H1 (cell line): Measurements from ENCODE around the gene CASQ1. TPM values are rescaled to one million over a fixed set of nuclear protein-coding genes. Genes with fewer than 3 reads are reported as not detected.

ENCODE experiments used
- ASH2L ChIP-seq: fragments of 200-600, 300-600 bp; sonication (generic); IDR thresholded peaks from one replicate; pipeline ENCODE4 v1.7.1; 2017; ENCODE audit warnings: low read length
- ATF3 ChIP-seq: IDR thresholded peaks from 2 replicates; pipeline ENCODE4 v1.6.1; 2011; ENCODE audit warnings: low read depth, mild to moderate bottlenecking, low read length; ENCODE audit not compliant: insufficient read depth
- BRCA1 ChIP-seq: IDR thresholded peaks from 2 replicates; pipeline ENCODE4 v1.6.1; 2012; ENCODE audit warnings: low read depth, low read length, improper control_type of control experiment
- CBX8 ChIP-seq: fragments of 300-800, 300-1000 bp; sonication (generic); IDR thresholded peaks from 2 replicates; pipeline ENCODE4 v1.7.1; 2016; ENCODE audit warnings: low read depth, low read length, borderline replicate concordance
- CTCF ChIP-seq, 3 experiments: IDR thresholded peaks; 1 replicate in 2 of 3; 2 replicates in 1 of 3; pipeline versions ENCODE4 v1.5.1 to v1.6.1; 2011; ENCODE audit warnings: low read length in 3 of 3, mild to moderate bottlenecking in 3 of 3, inconsistent platforms in 2 of 3, low read depth in 1 of 3, moderate library complexity in 1 of 3; ENCODE audit not compliant: insufficient read depth in 1 of 3; ENCODE audit errors: control extremely low read depth in 1 of 3
- EGR1 ChIP-seq: IDR thresholded peaks from 2 replicates; pipeline ENCODE4 v1.6.1; 2011; ENCODE audit warnings: low read depth, low read length, borderline replicate concordance
- GABPA ChIP-seq: IDR thresholded peaks from 2 replicates; pipeline ENCODE4 v1.6.1; 2011; ENCODE audit warnings: mild to moderate bottlenecking, low read length, moderate library complexity, borderline replicate concordance; ENCODE audit not compliant: insufficient read depth
- GTF2F1 ChIP-seq: IDR thresholded peaks from 2 replicates; pipeline ENCODE4 v1.6.1; 2012; ENCODE audit warnings: low read depth, low read length, improper control_type of control experiment, borderline replicate concordance
- MAX ChIP-seq: IDR thresholded peaks from 2 replicates; pipeline ENCODE4 v1.6.1; 2012; ENCODE audit warnings: inconsistent platforms
- NRF1 ChIP-seq: IDR thresholded peaks from 2 replicates; pipeline ENCODE4 v1.6.1; 2011; ENCODE audit warnings: mild to moderate bottlenecking, low read depth, low read length, improper control_type of control experiment
- PHF8 ChIP-seq: fragments of 200-600 bp; sonication (generic); conservative IDR thresholded peaks from 2 replicates; pipeline ENCODE4 v1.7.1; 2012; ENCODE audit warnings: low read depth, mild to moderate bottlenecking, inconsistent platforms, low read length, moderate library complexity
- RAD21 ChIP-seq, 2 experiments: IDR thresholded peaks in 1 of 2; conservative IDR thresholded peaks in 1 of 2; 2 replicates each; pipeline ENCODE4 v1.6.1; 2011; ENCODE audit warnings: low read depth in 2 of 2, low read length in 2 of 2, improper control_type of control experiment in 1 of 2, inconsistent platforms in 1 of 2, mild to moderate bottlenecking in 1 of 2, moderate library complexity in 1 of 2
- RBBP5 ChIP-seq: IDR thresholded peaks from 2 replicates; pipeline ENCODE4 v1.7.1; 2012; ENCODE audit warnings: low read depth, mild to moderate bottlenecking, inconsistent platforms, low read length, moderate library complexity, borderline replicate concordance
- SIN3A ChIP-seq, 2 experiments: IDR thresholded peaks in 1 of 2; conservative IDR thresholded peaks in 1 of 2; 2 replicates each; pipeline ENCODE4 v1.6.1; 2011 to 2012; ENCODE audit warnings: low read length in 2 of 2, improper control_type of control experiment in 1 of 2, low read depth in 1 of 2, mild to moderate bottlenecking in 1 of 2
- SIRT6 ChIP-seq: IDR thresholded peaks from one replicate; pipeline ENCODE4 v1.7.1; 2012; ENCODE audit warnings: low read length, inconsistent platforms
- TAF1 ChIP-seq: IDR thresholded peaks from 2 replicates; pipeline ENCODE4 v1.6.1; 2011; ENCODE audit warnings: mild to moderate bottlenecking, low read depth, low read length
- TCF12 ChIP-seq: IDR thresholded peaks from 2 replicates; pipeline ENCODE4 v1.6.1; 2011; ENCODE audit warnings: low read depth, mild to moderate bottlenecking, low read length
- TEAD4 ChIP-seq: IDR thresholded peaks from 2 replicates; pipeline ENCODE4 v1.6.1; 2012; ENCODE audit warnings: low read depth, low read length, inconsistent platforms, mixed read lengths
- ZNF274 ChIP-seq: IDR thresholded peaks from 2 replicates; pipeline ENCODE4 v1.7.0; 2012; ENCODE audit warnings: low read length, borderline replicate concordance; ENCODE audit errors: extremely low read depth
- polyA plus RNA-seq, 7 experiments: library from polyadenylated mRNA; depleted of rRNA in 3 of 7; stranded (reverse) in 5 of 7; unstranded in 2 of 7; fragments of >200 nt in 5 of 7; fragments of 200-250 nt in 2 of 7; gene quantifications; 1 replicate in 5 of 7; 2 replicates in 1 of 7; 4 replicates in 1 of 7; pipeline versions ENCODE4 v1.2.1 to v1.2.3, GENCODE V29; 2011 to 2013; ENCODE audit warnings: missing spikeins in 2 of 7, mixed read lengths in 2 of 7
- total RNA-seq: library from RNA; stranded (reverse); fragmentation: NEBNext Ultra II Directional; extraction: Animal tissue kit (Norgen Biotek cat#: 25700); gene quantifications from 2 replicates; pipeline ENCODE4 v1.2.1, GENCODE V29; 2021

The CASQ1 gene
- total and polyA plus RNA-seq, 2 of the 8 experiments (the other 6 are each of a cell fraction or from before 2014, with no cell fraction given): 0.80 to 1.3 TPM

GRCh38 chr1:160193091-160193819, 2.9 kb downstream of the CASQ1 start (continued):
- TF ChIP-seq GABPA (no peak), CTCF (IDR thresholded peaks at IDR 0.05; ENCODE audit: control extremely low read depth in 1 of 3, insufficient read depth in 1 of 3, low read depth in 1 of 3, low read length in 3 of 3) (peak; percentile 94 to 95 (median 94)), MAX (peak; percentile 43; the same call in 1 of the 2 replicates), ATF3 (no peak), ZNF274 (no peak), TAF1 (no peak), PHF8 (no peak), EGR1 (no peak), RAD21 (IDR thresholded peaks at IDR 0.05 in 1 of 2, conservative IDR thresholded peaks at IDR 0.05 in 1 of 2; ENCODE audit: low read depth in 2 of 2, low read length in 2 of 2) (peak; percentile 95 to 96), GTF2F1 (no peak), SIRT6 (no peak), CBX8 (no peak), ASH2L (peak; percentile 81), NRF1 (no peak), RBBP5 (peak; percentile 58; the same call in 1 of the 2 replicates), BRCA1 (no peak), TEAD4 (no peak), TCF12 (no peak), SIN3A (conservative IDR thresholded peaks at IDR 0.05 in 1 of 2, IDR thresholded peaks at IDR 0.05 in 1 of 2; ENCODE audit: low read depth in 1 of 2, low read length in 2 of 2) (peak; percentile 32 to 67; a peak in 1 of 4 replicates)
